HG03432 (cell line): ENCODE measurements around the gene CFAP90.

Experiments
- ATAC-seq: cut with Tn5 transposase; IDR thresholded peaks from one replicate; pipeline ENCODE4 v1.9.1; 2021; ENCODE audit warnings: mild to moderate bottlenecking, moderate library complexity; ENCODE audit not compliant: unreplicated experiment

Gene CFAP90

DNA sequence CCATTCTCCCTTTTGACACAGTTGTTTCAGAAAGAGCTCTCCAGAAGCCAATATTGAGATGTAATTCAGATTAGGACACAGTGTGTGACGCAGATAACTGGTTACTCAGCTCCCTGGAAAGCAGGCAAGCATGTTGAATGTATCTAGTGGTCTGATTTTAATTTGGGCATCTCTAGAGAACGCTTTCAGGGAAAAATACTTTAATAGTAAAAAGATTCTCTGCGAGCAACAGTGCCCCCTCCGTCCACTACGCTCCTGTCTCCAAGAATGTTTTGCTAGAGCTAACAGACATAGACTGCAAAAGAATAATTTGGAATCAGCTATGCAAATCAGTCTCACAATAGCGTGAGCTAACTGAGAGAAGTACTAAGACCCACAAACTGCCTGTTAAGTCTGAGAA lies 23.3 kb downstream of the CFAP90 start:
- ATAC-seq: no peak

DNA sequence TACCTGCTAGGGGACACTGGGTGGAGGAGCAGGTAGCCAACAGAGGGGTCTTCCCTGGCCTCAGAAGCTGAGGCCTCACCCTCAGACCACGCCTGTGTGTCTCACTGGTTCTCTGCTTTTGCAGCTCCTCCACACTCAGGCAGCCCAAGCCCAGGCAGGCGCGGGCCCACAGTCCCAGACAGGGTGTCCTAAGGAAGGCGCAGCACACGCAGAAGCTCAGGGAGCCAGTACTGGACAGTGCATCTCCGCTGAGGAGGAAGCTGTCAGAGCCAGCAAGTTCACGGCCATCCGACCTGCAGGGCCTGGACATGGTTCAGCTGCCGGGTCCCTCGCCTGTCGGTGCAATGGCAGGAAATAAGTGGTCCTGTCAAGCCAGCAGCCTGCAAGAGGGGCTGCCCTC lies 25.3 kb downstream of the CFAP90 start:
- ATAC-seq: no peak

DNA sequence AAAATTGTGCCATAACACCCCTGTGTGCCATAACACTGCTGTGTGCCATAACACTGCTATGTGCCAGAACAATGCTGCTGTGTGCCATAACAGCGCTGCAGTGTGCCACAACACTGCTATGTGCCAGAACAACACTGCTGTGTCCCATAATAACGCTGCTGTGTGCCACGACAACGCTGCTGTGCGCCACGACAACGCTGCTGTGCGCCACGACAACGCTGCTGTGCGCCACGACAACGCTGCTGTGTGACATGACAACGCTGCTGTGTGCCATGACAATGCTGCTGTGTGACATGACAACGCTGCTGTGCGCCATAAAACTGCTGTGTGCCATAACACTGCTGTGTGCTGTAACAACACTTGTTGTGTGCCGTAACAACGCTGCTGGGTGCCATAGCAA lies 25.9 kb downstream of the CFAP90 start:
- ATAC-seq: no peak

DNA sequence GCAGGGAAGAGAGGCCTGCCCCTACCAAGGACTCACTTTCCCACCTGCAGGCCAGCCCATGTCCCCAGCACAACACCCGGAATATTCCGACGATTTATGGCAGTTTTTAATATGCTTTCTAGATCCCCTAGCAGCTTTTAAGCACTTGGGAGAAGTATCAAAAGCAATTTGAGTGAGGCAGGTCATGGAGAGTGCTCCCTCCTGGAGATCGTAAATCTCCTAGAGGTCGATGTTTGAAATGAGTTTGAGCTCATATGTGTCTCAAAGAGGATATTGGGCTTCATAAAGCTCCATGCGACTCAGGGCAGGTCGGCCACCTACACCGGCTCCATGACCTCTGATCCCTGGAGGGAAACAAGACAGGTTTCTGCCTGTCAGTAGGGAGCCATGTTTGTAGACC lies 27.3 kb downstream of the CFAP90 start:
- ATAC-seq: no peak

DNA sequence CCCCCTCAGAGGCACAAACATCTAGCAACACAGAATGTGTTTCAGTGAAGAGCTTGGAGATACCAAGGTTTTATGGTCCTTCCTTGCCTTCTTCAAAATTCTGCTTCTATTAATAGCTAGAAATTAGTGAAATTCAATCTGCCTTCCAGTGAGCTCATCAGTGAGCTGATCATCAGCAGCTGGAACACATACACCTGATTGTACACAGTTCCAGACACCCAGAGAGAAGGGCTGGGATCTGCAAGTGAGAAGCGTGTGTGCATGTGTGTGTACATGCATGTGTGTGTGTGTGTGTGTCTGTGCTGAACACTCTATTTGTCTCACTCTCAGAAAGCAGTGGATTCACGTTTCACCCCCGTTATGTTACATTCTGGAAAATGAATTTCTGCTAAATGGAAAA lies 28.5 kb downstream of the CFAP90 start:
- ATAC-seq: no peak

DNA sequence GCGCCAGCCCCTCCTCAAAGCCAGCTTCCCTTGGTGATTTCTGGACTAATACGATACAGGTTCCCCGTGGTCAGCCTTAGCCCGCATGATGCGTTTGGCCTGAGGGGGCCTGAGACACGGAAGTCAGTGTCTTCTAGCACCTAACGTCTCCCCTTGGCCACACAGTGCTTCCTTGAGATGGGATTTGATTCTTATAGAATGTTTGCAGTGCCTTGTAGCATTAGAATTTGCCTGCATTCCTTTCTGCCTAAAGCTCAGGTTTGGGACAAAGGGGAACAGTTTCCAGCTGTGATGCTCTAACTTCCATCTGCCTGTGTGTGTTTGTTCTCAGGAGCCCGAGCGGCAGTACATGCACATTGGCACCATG lies 34.4 kb downstream of the CFAP90 start:
- ATAC-seq: peak; percentile 4

DNA sequence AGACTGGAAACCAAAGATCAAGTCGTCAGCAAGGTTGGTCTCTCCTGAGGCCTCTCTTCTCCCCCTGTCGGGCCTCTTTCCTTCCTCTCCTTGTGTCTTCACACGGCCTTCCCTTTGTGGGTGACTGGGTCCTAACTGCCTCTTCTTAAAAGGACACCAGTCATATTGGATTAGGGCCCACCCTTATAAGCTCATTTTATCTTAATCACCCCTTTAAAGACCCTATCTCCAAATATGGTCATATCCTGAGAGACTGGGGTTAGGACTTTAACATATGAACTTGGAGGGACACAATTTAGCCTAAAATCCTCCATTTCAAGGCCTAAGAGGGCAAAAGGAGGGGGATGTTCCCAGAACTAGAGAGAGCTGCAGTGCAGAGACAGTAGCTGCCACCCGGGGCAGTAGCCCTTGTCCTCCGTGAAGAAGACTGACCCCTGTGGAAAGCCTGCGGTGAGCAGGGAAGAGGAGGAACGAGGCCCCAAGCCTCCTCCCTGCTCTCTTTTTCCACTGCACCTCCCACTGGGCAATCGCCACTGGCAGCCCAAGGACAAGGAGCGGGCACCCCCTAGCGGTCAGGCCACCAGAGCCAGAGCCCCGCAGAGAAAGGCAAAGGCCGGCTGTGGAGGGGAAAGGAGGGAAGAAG lies 34.9 kb downstream of the CFAP90 start:
- ATAC-seq: peak; percentile 94

DNA sequence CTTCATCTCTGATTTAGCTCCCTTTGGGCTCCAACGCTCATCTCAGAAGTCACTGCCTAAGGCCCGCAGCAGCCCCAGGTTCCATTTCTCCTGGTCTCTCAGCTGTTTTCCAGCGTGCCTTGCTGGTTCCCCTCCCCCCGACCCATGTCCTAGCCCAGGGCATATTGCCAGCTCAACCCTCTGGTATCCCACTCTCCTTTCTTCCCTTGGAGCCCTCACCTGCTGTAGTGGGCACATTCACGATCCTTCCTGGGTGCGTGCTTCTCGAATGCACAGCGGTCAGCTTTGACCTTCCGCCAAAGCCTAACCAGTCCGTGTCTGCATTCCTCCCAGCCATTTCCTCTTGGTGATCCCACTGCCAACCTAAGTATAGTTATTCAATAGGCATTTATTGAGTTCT lies 36.1 kb downstream of the CFAP90 start:
- no peak for ATAC-seq

DNA sequence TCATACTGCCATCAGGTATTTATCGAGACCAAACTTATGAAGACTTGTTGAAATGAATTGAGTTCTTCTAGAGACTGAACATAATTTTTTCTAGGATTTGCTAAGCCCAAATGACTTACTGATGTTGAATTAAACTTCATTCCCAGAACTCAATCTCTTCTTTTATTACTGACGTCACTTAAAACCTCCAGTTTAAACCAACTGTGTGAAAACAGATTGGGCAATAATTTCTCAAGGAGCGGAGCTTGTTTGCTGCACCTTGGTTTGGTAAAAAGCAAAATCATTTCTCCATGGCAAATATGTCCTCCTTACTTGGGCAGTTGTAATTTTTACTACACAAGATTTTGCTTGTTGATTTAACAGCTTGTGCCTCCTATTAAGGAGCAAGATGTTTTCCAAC lies 37.4 kb downstream of the CFAP90 start:
- no peak for ATAC-seq

DNA sequence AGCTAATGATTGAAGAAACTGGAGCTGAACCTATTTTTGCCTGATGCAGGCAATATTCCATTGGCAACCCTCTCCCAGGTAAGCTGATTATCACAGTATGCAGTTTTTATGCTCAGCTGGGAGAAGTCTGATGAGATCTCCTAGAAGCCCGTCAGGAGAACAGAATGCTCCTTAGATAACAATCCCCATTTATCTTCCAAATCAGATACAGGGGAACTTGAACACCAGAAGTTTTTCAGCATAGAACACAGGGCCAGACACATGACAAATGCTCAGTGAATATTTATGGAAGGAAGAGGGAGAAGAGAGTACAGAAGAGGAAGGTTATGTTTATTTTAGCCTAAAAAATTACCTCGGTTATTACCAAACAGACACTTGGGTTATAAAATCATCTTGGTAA lies 37.9 kb downstream of the CFAP90 start:
- no peak for ATAC-seq

DNA sequence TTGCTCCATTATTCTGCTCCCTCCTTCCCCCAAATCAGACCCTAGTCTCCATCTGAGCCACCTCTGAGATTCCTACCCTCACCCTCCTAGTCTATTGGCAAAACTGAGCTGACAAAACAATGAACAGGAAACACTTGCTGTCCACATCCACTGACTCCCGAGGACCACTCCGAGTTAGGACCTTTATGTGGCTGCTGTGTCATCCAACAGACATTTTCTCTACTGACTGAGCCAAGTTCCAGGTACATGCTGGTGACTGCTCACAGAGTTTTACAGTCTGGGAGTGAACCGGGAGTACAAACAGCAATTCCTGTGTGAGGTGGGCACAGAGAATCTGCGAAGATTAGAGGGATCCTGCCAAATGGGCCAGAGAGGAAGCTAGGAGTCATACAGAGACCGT lies 39.2 kb downstream of the CFAP90 start:
- no peak for ATAC-seq

DNA sequence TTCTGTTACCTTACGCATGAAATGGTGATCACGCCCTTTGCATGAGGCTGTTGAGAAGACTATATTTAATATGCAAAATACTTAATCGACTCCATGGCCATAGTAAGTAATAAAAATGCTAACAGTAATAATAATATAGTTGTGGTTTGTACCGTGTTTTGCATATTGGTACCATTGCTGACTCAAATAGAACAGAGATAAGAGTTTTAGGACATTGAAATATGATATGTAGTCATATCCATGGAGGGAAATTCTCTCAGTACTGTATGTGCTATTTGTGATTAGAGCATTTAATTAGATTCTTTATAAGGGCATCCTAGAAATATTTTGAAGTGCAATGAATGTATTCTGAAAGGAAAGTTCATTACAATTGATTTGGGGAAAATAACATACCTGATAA lies 41.9 kb downstream of the CFAP90 start:
- ATAC-seq: no peak

DNA sequence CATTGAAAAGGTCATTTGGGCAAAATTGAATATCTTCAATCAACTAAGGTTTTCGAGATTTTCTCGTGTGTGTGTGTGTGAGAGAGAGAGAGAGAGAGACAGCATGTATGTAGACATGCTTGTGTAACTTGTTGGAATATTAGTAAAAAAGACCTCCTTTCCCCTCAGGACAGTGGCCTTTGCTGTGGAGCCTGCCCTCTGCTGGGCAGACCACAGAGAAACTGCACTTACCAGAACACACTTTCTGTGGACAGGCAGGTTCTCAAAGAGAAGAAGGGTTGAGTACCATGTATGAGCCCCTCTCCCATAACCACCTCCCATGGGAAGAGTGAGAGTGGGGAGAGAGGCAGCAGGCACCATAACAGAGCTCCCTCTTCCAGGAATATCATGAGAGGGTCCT lies 45.6 kb downstream of the CFAP90 start:
- no peak for ATAC-seq

DNA sequence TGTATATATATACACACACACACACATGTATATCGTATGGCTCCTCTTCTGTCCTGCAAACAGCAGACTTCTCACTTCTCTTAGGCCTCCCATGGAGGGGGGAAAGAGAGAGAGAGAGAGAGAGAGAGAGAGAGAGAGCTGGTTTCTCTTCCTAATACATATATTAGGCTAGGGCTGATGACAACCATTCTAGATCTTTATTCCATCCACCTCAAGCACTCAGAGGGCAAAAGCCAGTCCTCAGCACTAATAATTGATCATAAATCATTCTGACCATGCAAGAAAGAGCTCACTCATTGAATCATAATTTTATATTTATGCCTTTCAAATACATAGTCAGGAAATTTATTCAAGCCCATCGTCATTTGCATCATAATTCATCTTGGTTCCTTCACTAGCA lies 47.0 kb downstream of the CFAP90 start:
- no peak for ATAC-seq

DNA sequence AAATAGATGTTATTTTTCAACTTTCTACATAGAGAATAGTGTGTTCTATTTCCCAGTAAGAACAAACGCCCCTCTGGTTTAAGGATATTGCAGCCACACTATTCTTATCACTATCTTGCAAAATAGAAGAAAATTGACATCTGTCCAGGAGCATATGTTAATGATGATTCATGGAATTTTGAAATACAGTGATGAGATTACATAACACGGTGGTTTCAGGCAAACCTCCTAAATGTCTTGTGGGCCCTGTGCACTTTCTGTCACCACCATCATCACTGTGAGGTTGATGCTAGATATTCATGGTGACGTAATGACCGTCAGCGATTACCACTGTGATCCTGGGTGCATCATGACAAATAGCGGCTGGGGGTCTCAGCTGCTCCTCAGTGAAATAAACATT lies 48.1 kb downstream of the CFAP90 start:
- ATAC-seq: no peak

DNA sequence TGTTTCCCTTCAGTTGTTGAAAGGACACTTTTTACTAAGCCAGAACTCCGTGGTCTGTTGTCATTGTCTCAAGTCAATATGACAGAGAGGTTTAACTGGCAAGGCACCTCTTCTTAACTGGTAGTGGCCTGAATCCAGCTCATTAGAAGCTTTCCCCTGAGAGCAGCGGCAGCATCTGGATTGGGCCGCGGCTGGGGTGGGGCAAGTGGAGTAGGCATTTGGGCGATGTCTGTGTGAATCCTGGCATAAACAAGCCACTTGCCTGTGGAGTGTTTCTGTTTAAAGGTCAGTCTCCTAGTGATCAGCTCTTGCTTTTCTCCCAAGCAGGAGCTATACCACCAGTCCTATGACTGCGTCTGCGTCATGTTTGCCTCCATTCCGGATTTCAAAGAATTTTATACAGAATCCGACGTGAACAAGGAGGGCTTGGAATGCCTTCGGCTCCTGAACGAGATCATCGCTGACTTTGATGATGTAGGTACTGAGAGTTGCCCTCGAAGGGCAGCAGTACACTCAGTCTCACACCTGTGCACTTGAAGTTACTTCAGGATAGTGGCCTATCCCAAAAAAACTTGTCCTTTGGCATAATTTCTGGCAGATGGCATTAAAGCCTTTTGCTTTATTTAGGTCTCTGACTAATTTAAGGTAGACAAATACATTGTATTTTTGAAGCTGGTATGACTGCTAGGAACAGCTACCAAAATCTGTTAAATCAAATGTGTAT lies 48.9 kb downstream of the CFAP90 start:
- no peak for ATAC-seq

DNA sequence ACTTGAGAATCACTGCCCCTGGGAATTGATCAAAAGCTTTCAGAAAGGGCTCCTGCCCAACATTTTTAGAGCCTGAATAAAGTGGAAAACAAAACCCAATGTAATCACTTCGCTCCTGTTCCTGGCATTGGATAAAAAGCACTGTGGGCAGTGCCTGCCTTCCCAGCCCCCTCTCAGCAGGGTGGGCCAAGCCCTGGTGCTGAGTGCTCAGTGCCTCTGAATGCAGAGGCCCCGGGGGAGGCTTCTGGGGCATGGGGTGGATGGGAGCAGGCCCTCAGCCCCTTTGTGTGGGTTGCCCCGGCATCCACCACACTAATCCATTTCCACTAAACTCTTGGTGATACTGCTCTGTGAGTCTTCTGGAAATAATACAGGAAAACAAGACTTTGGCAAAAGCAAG lies 55.6 kb downstream of the CFAP90 start:
- no peak for ATAC-seq

DNA sequence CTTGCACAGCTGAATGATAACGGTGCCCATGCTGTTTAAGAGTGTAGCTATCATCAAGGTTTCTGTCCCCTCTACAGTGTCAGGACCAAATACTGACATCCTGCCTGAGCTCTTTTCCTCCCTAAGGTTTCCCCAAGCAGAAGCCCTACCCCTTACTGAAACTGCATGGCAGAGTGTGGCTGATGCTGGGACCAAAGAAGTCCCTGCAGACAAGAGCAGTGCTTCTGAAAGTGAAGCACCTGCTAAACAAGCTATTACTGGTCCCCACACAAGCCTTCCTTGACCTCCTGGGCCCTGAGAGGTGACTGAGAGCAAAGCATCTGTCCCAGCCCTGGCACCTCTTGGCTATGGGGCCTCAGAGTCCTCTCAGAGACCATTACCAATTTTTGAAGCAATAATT lies 56.1 kb downstream of the CFAP90 start:
- peak; percentile 57 for ATAC-seq

DNA sequence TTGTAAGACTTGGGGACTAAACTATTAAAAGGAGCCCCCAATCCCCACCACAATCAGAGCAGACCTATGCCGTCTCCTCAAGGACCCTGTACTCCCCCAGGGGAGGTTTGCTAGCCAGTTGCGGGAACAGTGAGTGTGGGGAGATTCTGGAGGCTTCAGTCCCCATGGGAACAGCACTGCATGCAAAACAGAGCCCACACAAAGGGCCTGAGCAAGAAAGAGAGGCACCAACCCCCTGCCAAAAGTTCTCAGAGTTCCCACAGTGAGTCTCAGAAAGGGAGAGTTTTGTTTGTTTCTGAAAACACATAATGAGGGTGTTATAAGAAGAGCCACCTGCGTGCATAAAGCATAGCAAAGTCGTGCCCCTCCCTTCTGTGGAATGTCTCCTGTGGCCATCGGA lies 56.6 kb downstream of the CFAP90 start:
- ATAC-seq: peak; percentile 88

DNA sequence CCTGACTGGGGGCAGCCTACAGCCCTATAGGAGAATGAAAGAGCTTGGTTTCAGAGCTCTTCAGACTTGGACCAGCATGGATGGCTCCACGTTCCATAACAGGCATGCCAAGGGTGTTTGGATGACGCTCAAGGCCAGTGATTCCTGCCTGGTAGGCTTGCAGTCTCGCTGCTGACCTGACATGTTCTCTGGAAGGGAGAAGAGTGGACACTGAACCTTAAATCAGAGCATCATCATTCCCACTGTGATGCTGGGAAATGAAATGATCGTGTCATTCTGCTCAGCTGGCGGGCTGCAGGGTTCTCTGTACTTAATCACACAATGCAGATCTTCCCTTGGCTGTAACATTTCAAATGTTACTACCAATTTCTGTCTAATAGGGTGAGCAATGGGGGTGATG lies 57.0 kb downstream of the CFAP90 start:
- peak; percentile 8 for ATAC-seq

DNA sequence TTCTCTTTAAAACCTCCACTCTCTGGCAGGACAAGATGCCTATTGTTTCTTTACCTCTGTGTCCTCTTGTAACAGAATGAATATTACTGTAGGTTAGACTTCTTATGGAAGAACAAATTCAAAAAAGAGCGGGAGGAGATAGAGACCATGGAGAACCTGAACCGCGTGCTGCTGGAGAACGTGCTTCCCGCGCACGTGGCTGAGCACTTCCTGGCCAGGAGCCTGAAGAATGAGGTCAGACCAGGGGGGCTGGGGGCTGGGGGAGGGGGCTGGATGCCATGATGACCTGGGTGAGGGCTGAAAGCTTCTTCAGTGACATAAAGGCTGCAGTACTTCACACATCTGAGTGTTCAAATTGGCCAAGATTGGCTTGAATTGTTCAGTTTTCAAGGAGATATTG lies 61.4 kb downstream of the CFAP90 start:
- ATAC-seq: no peak

DNA sequence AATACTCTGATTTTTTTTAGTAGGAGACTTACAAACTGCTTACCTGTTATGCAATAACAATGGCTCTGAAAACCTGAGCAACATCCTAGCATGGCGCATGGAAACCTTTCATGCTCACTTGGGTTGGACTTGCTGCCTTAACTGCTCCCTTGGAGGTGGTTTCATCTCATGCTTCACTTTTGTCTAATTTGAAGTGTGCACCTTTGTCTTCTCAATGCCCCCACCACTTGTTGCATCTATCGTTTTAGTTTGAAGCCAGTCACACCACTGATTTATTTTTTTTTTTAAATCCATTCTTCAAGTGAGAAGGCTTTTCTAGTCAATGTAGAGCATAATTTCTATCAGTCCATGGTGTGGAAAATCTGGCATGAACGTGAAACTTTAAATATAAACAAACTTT lies 63.2 kb downstream of the CFAP90 start:
- no peak for ATAC-seq
